SK-N-SH treated with all-trans-retinoic acid at 6 μM for 48 hours (cell line): ENCODE data around the gene FAF2.

Source experiments
- CSDC2 ChIP-seq: fragments of 250-450 bp; sonication (Bioruptor Pico); IDR thresholded peaks from 2 replicates; pipeline ENCODE4 v1.5.0; 2020; ENCODE audit warnings: mild to moderate bottlenecking, moderate library complexity
- GLIS3 ChIP-seq: fragments of 250-450 bp; sonication (Bioruptor Pico); IDR thresholded peaks from 2 replicates; pipeline ENCODE4 v1.5.0; 2020; ENCODE audit warnings: mild to moderate bottlenecking, moderate library complexity
- ISL1 ChIP-seq: fragments of 250-450 bp; sonication (Bioruptor Pico); IDR thresholded peaks from 2 replicates; pipeline ENCODE4 v2.1.2; 2022; ENCODE audit warnings: mild to moderate bottlenecking, moderate library complexity
- PATZ1 ChIP-seq: fragments of 250-450 bp; sonication (Bioruptor Pico); IDR thresholded peaks from 2 replicates; pipeline ENCODE4 v1.8.0; 2020; ENCODE audit warnings: mild to moderate bottlenecking, moderate library complexity, borderline replicate concordance
- RARB ChIP-seq: fragments of 250-450 bp; sonication (Bioruptor Pico); IDR thresholded peaks from 2 replicates; pipeline ENCODE4 v1.8.0; 2021; ENCODE audit warnings: mild to moderate bottlenecking, moderate library complexity
- ZFP30 ChIP-seq: fragments of 450-650 bp; formaldehyde crosslinking; IDR thresholded peaks from 2 replicates; pipeline ENCODE4 v1.5.0; 2022; ENCODE audit warnings: mild to moderate bottlenecking, moderate library complexity
- TF ChIP-seq, protein P1 (sequence below): fragments of 250-450 bp; sonication (Bioruptor Pico); IDR thresholded peaks from 2 replicates; pipeline ENCODE4 v1.5.1; 2020; ENCODE audit warnings: low read depth, mild to moderate bottlenecking, moderate library complexity

GRCh38 chr5:176429972-176430371, 18.2 kb upstream of the FAF2 start:
- TF ChIP-seq ISL1 (CRISPR knock-in tag) (no peak), GLIS3 (CRISPR knock-in tag) (no peak), RARB (CRISPR knock-in tag) (no peak), CSDC2 (CRISPR knock-in tag) (no peak), ZFP30 (CRISPR knock-in tag) (no peak), PATZ1 (no peak)
- TF ChIP-seq, protein P1, sequence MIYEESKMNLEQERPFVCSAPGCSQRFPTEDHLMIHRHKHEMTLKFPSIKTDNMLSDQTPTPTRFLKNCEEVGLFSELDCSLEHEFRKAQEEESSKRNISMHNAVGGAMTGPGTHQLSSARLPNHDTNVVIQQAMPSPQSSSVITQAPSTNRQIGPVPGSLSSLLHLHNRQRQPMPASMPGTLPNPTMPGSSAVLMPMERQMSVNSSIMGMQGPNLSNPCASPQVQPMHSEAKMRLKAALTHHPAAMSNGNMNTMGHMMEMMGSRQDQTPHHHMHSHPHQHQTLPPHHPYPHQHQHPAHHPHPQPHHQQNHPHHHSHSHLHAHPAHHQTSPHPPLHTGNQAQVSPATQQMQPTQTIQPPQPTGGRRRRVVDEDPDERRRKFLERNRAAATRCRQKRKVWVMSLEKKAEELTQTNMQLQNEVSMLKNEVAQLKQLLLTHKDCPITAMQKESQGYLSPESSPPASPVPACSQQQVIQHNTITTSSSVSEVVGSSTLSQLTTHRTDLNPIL (CRISPR knock-in tag), result no peak
